Chondrocyte (in vitro differentiated cells): Measurements from ENCODE around the gene PTCD2. TPM values are rescaled to one million over a fixed set of nuclear protein-coding genes. Genes with fewer than 3 reads are reported as not detected.

Experiments
- DNase-seq: peaks from one replicate; pipeline ENCODE4 v3.0.0; 2021; ENCODE audit warnings: mixed read lengths, low spot score
- H3K27ac Mint-ChIP-seq: one replicate; pipeline ENCODE4 v1.8.0; 2021; ENCODE audit warnings: mild to moderate bottlenecking, moderate library complexity, mixed read lengths; ENCODE audit not compliant: unreplicated experiment
- H3K27me3 Mint-ChIP-seq: 2 replicates; pipeline ENCODE4 v1.8.0; 2021; ENCODE audit warnings: low read depth, mixed read lengths
- H3K36me3 Mint-ChIP-seq: 2 replicates; pipeline ENCODE4 v1.8.0; 2021; ENCODE audit warnings: low read depth, mixed read lengths
- H3K4me1 Mint-ChIP-seq: 2 replicates; pipeline ENCODE4 v1.8.0; 2021; ENCODE audit warnings: low read depth, mild to moderate bottlenecking, mixed read lengths
- H3K4me3 Mint-ChIP-seq: one replicate; pipeline ENCODE4 v1.8.0; 2021; ENCODE audit warnings: mild to moderate bottlenecking, moderate library complexity, mixed read lengths; ENCODE audit not compliant: unreplicated experiment
- H3K9me3 Mint-ChIP-seq: 2 replicates; pipeline ENCODE4 v1.8.0; 2021; ENCODE audit warnings: low read depth, mixed read lengths
- CTCF ChIP-seq: fragments of 200-600 bp; sonication (generic); IDR thresholded peaks from 2 replicates; pipeline ENCODE4 v1.5.0; 2021; ENCODE audit warnings: antibody characterized with exemption, mild to moderate bottlenecking, moderate library complexity
- total RNA-seq: library from RNA; stranded (reverse); gene quantifications from 3 replicates; pipeline ENCODE4 v1.2.1, GENCODE V29; 2021

PTCD2 gene
- total RNA-seq, 1 donor from 2014 or later, result 8.5 TPM

DNA sequence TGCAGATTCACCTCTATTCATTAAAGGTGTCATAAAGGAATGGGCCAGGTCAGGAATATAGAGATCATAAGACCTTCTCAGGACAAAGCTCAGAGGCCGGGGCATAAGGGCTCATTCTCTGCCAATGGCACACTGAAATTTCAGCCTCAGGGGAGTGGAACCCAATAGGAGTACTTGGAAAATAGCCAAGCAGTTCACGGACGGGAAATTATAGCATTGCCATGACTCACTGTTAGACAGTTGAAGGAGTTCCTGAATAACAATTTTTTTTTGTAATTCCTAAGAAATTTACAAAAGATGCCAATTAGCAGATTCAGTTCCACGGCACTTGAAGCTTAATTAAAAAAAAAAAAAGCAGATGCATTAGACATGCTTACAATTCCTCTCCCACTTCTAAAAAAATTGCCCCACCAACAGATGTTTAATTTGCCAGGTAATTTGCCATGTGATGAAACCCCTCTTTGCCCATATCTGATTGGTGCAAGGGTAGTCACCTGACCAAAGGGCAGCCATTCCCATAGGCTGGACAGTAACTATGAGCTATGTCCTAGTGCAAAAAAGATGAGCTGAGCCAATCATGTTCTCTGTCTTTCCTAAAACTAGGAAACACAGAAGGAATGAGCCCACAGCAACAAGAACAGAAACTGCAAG is 58.6 kb downstream of the PTCD2 start:
- Mint-ChIP-seq H3K4me3 (no peak overlapping the region), H3K27me3 (no peaks in the 10 kb centered on the region), H3K4me1 (peaks cover 45% of the 10 kb centered on the region), H3K9me3 (peaks cover 3% of the 10 kb centered on the region), H3K36me3 (no peaks in the 10 kb centered on the region), H3K27ac (peak overlapping the region; percentile 78)
- no peak for DNase-seq
- no peak for TF ChIP-seq CTCF

- H3K4me1 Mint-ChIP-seq, result peaks cover 46% of the 10 kb centered on the region
- H3K9me3 Mint-ChIP-seq, result no peaks in the 10 kb centered on the region
- peak overlapping the region; percentile 24 for H3K27ac Mint-ChIP-seq
- H3K4me3 Mint-ChIP-seq, result no peak overlapping the region
- no peaks in the 10 kb centered on the region for H3K27me3 Mint-ChIP-seq
- no peak for TF ChIP-seq CTCF
- no peaks in the 10 kb centered on the region for H3K36me3 Mint-ChIP-seq
- no peak for DNase-seq
Observed at GRCh38 chr5:72379936-72380335, 59.8 kb downstream of the PTCD2 start.

DNA sequence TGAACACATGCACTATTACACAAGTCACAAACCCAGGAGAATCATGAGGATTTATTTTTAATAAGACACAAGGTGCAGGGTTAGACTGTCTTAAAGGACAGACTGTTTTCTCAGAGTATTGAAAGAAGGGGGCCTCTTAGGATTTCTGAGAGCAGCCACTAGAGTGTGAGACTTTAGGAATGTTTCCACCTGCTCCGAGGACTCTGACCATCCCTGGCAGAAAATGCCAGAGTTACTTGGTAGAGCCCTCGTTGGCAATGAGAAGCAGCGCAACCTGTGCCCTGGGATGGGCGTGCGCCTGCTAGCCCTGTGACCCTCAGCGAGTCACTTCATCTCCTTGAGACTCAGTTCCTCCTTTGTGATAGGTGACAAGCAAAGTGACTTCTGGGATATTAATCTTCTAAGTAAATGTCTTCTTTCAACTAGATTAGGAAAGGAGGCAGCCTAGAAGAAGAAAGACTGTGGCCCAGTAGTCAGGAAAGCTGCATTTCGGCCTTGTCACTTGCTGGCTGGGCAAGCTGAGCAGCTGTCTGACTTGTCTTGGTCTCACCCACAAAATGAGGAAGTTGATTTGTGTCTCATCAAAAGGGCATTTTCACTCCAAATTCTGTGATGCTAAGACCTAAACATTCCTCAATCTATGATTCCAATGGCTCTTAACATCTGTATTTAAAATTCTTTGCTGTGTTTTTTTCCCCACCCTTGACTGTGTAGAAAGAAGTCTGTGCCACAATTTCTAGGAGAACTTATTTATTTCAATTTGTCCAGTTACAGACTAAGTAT is 60.5 kb downstream of the PTCD2 start:
- no peaks in the 10 kb centered on the region for H3K9me3 Mint-ChIP-seq
- no peak for TF ChIP-seq CTCF
- no peak for DNase-seq
- H3K27ac Mint-ChIP-seq, result peak overlapping the region; percentile 49
- H3K27me3 Mint-ChIP-seq, result no peaks in the 10 kb centered on the region
- H3K4me3 Mint-ChIP-seq, result no peak overlapping the region
- peaks cover 46% of the 10 kb centered on the region for H3K4me1 Mint-ChIP-seq
- H3K36me3 Mint-ChIP-seq, result no peaks in the 10 kb centered on the region

DNA sequence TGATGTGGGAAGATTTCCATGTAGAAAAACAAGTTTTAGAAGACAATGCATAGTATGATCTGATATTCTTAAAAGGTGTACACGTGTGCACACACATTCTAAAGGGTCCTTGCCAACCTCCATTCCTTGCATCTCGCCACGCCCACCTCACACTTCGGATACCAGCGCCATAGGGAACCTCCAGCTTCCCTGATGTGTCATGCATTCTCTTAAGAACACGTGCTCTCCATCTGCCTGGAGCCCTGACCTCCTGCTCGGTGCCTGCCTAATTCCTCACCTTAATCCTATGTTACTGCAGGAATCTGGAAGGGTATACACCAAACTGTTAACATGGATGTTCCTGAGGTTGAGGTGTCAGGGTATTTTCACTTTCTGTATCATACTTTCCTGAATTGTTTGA is 63.1 kb downstream of the PTCD2 start:
- TF ChIP-seq CTCF, result no peak
- Mint-ChIP-seq H3K36me3 (no peaks in the 10 kb centered on the region), H3K4me3 (no peak overlapping the region), H3K4me1 (peaks cover 56% of the 10 kb centered on the region), H3K27ac (no peak overlapping the region), H3K9me3 (no peaks in the 10 kb centered on the region), H3K27me3 (no peaks in the 10 kb centered on the region)
- no peak for DNase-seq

DNA sequence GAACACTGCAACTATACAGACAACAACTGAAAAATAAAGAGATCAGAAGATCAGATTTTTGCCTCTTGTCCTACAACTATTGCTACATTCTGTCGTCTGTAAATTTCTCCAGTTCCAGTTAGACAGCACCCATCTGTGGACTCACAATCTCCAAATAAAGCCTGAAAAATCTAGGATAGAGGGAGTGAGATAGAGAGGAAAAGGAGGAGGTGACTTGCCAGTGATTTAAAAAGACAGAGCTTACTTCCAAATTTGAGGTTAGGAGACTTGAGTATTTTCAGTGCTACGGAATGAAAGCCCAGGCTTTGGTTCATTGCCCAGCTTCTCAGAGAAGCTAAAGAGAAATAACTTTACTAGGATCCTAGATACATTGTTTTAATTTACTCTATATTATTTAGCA is 63.6 kb downstream of the PTCD2 start:
- TF ChIP-seq CTCF, result no peak
- Mint-ChIP-seq H3K4me1 (peaks cover 56% of the 10 kb centered on the region), H3K4me3 (no peak overlapping the region), H3K9me3 (no peaks in the 10 kb centered on the region), H3K36me3 (no peaks in the 10 kb centered on the region), H3K27me3 (no peaks in the 10 kb centered on the region), H3K27ac (peak overlapping the region; percentile 10)
- DNase-seq, result no peak
